T-helper 22 cell (primary cell): ENCODE measurements around the gene CHL1.

ENCODE experiments used
- DNase-seq: peaks from one replicate; pipeline ENCODE4 v3.0.0-alpha.2; 2020; ENCODE audit warnings: low read depth

The CHL1 gene

DNA sequence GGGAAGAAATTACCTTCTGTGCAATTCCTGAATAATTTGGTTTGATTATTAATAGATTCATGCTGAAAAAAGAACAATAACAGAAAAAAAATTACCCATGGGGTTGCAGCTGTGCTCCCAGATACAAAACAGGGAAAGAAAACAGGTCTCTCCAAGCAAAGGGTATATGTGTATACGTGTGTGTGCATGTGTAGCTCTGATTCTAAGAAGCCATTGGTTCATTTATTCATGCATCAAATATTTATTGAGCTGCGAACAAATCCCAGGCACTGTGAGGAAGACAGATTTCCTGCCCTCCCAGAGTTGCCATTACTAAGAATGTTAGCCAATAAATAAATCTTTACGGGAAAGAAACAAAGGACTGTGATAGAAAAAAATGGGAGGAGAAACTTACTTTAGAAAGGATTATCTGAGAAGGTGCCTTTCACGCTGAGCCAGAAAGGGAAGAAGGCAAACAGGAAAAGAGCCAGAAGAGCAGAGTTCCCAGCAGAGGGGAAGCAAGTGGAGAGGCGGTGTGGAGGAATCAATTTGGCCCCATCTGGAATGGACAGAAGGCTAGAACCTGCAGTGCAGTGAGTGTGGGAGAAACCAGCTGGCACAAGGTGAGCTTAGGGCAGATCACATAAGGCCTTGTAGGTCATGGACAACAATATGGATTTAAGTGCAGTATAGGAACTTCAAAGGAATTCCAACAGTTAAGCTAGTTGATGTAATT, 20.7 kb downstream of the CHL1 start:
- DNase-seq: no peak

DNA sequence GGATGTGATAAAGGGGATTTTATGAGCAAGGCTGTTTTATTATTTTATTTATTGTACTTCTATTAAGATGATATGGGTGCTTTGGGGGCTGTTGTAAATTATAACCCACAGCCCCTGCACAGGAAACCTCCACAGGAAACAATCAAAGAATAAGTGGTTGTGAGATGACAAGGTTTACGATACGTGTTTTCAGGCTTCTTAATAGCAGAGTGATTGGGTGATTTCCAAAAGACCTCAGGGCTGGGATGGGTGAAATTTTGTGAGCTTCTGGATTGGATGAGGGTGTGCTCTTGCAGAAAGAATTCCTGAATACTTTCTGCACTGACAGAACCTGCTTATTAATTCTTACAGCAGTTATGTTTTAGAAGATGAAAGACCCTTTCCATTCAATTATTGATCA, 21.4 kb downstream of the CHL1 start:
- DNase-seq: no peak

DNA sequence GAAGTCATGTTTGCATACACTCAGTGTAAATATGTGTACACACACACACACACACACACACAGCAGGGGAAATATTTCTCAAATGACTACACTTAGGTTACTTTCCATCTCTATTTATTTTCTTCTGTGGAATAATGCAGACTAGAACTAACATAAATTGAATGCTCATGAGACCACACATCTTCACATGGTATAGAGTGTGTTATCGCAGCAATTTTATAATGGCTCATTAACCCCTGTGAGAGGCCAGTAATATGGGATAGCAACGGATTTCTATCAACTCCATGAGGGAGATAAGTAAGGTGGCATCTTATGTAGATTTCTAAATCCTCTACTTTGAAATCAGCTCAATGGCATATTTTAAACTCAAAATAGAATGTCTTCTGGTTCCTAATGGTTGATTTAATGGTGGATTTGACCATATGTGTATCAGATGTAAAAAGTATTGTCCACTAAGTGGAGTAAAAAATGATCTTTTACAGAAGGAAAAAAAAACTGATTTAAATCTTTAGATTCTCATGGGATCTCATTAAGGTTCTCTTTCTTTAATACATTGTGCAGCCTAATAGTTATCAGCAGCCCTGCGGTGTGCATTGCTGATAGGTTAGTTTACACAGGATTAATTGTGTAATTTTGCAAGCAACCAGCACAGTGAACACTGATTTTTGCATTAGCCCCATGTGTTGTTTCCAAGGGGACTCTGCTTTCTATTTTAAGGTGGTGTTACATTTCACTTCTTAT, 32.0 kb downstream of the CHL1 start:
- no peak for DNase-seq

DNA sequence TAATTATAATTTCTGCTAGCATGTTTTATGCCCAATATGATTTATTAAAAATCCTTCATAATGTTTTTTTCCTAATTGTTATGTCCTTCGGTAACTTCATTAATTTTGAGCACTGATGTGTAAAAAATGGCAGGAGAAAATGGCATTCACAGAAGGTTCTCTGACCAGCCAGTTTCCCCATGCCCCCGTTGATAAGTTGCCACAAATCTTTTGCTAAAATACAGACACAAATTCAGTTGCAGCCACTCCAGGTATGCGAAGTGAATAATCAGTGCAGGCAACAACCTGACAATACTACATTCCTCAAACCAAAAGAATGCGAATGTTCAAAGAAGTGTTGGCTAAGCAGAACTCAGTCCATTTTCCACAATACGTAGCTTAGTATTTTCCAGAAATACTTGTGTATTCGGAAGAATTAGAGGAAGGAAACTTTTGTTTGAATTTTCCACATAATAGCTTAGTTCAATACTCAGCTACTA, 32.7 kb downstream of the CHL1 start:
- DNase-seq: no peak

DNA sequence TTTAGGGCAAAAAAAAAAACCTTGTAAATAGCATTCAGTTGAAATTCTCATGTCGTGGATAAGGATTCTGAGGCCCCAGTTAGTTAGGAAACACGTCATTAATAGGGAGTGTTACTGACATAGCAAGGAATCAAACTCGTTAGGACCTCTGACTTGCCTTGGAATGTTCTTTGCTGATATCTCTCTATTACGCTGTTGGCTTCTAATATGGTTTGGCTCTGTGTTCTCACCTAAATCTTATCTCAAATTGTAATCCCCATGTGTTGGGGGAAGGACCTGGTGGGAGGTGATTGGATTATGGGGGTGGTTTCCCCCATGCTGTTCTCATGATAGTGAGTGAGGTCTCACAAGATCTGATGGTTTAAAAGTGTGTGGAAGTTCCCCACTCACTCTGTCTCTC, 40.3 kb downstream of the CHL1 start:
- no peak for DNase-seq

DNA sequence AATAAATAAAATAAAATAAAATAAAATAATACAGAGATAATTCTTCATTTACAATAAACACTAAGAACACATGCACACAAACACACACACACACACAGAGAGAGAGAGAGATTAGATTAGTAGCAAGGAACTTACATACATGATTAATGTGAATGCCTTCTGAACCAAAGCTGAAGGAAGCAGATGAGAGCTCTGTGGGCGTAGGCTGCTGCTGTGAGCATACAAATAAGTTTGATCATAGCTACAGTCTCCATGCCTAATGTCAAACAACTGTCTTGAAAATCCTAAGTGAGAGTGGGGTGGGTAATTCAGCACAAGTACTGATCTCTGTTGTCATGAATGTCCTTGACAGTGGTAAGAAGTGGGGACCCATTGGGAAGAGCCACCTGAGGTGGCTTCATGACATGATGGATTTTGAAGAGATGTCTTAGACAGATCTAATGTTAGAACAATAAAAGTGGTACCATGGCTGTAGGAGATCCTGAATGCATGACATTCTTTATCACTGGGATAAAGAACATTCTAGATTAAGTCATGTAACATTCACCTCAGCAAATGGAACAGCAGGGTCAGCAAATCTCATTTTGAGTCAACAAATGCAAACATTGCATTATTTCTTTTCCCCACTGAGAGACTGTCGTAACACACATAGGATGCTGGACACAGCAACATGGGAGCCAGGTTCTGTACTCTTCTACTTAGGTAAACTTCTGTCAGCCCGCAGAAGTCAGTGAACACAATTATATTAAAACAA, 46.2 kb downstream of the CHL1 start:
- DNase-seq: no peak

DNA sequence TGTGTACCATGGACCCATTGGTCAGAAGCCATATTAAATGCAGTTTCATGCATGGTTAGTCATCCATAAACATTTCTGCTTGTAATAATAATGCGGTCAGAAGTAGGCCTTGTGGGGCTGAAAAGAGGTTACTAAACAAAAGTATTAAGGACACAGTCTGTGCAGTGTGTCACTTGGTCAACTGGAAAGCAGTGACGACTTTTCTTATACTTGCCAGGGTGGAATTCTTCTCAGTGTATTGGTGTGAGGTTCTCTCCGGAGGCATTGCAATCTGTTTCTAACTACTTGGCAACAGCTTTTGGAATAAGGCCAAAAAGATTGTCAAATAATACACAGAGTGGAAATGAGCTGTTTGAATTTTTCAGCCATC, 46.8 kb downstream of the CHL1 start:
- DNase-seq: no peak

DNA sequence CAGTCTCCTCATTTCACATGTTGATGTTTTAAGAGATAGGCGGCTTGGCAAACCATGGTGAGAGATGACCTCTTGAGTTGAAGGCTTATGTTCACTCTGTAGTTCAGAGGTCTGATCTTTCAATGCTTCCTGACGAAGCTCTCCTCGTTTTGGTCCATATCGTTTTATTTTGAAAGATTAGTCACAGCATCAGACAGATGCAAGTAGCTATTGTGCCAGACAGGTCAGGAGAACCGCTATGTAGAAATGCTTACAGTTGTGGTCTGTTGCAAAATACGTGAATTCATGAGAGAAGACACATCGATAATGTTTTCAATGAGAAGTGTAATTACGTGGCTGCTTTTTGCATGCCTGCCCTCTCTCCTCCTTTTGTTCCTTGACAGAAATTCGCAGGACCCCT, 47.5 kb downstream of the CHL1 start:
- no peak for DNase-seq

DNA sequence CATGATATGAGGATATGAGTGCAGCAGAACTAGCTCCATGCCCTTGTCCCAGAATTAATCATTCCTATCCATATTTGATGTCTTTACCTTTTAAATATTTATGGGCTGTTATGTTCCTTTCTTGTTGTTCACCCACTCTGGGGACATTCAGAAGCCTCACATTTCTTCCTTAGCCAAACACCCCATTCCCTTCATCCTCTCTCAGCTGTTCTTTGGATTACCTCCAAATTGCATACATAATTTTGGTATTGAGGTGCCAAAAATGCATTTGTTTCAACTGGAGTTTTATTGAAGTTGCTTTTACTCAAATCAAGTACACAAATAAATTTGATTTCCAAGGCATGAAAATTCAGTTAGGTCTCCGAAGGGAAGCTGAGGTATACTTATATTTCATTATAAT, 51.4 kb downstream of the CHL1 start:
- no peak for DNase-seq

DNA sequence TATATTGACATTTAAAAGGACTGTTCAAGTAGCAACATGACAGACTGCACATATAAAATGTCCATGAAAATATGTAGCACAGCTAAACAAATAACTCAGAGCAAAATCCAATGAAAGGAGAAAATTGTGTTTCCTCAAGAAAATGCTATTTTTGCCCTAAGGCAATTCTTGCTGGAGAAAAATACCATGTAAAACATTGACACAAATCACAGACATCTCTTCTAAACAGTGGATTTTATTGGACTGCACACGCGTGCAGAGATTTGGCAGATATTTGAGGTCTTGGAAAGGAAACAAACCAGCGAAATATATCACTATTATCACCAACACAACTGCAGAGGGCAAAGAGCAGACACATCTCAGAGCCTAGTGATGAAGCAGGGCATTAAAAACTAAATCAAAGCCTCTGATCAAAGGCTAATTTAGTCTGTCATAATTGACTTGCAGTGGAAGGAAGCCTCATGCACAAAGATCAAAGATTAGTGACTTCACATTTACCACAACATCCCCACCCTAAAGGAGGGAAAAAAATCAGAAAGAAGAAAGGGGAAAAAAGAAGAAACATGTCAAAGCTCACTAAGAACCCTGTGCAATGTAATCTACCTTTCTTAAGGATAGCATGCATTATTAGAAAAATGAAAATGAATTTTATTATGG, 52.4 kb downstream of the CHL1 start:
- DNase-seq: no peak

DNA sequence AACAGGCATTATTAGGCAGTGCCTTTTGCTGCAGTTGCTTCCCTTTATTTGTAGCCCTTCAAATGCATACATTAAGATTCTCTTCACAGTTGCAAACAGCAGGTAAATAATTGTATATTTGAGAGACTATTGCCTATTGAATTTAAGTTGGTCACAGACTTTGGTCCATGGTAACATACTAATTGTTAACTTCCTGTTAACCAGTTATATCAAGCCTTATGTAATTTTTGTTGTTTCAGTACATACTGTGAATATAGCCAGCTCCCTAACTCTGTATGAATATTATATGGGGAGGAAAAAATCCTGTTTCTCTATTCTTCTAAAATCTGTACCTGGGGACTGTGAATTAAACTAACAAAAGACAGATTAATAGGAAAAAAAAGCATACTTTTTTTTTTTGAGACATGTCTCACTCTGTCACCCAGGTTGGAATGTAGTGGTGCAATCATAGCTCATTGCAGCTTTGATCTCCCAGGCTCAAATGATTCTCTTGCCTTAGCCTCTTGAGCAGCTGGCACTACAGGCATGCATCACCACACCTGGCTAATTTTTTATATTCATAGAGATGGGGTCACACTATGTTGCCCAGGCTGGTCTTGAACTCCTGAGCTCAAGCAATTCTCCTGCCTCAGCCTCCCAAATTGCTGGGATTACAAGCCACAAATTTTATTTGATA, 53.2 kb downstream of the CHL1 start:
- DNase-seq: no peak

DNA sequence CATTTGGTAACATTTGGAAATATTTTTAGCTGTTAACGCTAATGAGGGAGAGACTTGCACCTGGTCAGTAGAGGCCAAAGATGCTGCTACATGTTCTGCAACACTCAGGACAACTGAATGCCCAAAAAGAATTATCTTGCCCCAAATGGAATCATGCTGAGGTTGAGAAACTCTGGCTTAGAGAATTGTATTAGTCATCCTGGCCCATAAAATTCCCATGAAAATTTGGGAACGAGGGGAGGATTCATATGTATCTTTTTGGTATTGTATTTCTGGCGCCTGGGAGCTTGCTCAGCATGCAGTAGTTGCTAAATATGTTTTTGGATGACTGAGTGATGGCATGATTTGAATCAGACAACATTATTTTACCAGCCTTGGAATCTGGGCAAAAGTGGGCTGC, 59.9 kb downstream of the CHL1 start:
- DNase-seq: no peak

DNA sequence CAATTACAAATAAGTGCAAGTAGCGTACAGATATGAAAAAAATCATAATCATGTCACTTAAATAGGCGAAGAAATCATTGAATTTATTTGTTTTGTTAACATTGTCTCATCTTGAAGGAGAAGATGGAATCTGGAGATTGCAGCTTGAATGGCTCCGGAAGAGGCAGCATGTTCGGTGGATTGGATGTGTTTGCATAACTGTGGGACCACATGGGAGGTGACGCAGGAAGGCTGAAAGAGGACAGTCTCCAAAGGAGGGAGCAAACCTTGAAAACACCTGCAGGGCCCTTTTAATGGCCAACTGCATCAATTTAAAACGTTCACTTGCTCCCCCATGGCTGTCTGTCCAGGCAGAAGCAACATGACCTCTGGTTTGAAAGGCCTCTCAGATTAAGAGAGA, 61.3 kb downstream of the CHL1 start:
- DNase-seq: no peak

DNA sequence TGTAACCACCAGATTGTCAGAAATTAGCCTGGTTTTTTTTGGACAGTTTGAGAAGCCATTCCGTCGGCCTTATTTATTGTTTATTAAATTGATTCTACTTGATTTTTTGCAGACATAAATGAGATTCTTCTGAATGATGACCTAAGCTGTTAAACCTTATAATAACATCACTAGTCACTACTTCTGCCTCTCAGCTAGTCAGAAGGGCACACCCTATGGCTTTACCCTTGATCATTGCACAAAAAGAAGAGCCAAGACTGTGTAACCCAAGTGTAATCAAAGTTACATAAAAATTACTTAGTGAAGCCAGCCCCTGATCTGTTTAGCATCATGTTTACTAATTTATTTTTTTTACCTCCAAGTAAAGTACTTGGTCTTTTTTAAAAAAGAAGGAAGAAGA, 64.3 kb downstream of the CHL1 start:
- no peak for DNase-seq

DNA sequence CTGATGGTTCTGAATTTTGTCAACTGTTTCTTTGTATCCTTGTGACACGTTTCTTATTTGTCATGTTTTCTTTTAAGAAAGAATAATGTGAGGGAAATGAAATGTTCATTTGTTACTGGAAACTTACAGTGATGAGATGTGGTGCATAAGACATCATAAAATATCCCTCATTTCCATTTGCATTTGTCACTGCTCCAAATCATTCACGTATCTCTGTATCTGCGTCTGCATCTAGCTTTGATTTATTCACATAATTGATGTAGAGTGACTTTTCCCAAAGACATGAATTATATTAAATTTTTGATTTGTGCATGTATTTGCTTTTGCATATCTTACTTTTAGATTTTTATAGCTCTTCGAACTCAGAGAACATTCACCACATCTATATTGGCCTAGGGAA, 66.8 kb downstream of the CHL1 start:
- DNase-seq: no peak

DNA sequence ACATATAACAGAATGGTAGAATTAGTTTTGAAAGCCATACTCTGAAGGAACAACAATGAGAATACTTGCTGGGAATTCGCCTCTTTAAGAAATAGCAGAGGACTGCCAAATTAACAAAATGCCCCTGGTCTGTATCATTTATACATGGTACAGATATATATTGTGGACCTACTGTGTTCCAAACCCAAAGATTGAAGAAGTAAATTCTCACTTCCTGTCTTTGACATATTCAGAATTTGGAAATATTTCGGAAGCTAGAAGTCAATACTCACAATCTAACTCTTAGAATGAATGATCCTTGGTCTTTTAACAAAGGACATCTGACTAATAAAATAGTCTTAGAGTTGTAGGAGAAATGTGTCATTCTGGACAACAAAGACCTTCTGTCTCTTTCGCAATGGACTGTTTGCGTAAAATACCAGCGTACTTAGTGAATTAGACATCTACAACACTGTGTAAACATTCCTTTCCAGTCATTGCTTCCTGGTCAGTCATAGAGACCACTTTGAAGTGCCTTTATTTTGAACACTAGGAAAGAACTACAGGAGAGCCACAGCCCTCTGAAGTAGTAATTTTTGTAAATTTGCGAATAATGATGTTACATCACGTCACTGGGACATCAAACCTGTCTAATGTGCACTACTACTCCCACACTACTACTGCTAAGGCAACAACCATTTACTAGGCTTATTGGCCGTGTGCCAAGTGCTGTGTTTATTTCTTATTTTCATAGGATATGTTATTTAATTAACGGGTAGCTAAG, 68.0 kb downstream of the CHL1 start:
- DNase-seq: no peak

DNA sequence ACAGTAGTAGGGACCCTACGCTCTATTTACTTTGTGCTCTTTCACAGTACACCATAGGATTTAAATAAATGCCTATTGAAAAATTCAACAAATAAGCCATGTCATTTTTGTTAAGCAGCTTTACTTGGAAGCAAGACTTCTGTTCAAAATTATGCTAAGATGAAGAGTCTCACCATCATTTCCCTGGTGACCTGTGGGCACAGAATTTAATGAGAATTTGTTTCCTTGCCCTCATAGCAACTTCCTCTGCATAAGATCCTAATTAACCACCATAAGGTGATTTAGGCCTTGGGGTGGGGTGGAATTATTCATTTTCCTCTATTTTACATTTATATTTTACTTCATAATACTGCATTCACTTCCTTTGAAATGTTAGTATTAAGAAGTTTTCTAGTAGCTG, 70.5 kb downstream of the CHL1 start:
- no peak for DNase-seq

DNA sequence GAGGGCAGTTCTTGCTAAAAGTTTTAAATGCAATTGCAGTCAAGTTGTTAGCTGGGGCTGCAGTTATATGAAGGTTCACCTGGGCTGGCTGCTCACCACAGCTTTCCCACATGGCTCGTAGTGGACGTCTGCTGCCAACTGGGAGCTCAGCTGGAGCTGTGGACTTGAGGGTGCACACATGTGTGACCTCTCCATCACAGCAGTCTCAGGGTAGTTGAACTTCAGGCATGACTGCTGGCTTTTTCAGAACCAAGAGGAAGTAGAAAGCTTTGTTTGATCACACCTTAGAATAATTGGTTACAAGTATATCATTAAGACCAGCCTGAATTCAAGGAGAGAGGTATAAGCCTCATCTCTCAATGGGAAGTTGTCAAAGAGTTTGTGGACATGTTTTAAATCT, 74.1 kb downstream of the CHL1 start:
- DNase-seq: no peak

DNA sequence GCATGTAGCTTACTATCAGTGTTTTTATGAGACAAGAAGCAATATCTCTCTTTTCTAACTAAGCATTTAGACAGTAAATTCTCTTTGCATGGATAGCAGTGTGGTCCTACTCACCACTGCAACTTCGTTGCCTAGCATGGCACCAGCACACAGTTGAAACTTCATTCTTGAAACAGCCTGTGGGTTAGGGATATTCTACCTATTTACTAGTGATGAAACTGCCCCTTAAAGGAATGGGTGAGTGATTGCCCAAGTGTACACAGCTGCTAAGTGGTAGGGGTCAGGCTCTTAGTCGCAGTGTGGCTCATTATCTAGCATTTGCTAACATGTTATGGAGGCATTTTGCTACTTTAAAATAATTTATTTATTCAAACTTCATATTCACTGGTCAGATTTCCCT, 78.4 kb downstream of the CHL1 start:
- no peak for DNase-seq

DNA sequence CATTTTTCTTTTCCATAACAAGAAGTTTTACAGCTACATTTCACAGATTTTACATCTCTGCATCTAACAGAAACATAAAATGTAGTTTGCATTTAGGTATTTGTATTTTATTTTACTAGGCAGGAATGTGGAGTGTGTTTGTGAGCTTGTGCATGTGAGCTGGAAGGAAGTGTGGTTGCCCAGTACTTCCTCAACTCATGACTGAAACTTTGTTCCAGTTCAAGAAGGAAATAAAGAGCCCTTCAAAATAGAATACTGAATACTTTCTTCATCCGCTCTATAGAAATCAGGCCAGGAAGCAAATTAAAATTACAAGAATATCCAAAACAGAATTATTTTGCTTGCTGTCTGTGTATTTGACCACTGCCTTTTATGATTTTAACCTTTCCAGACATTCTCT, 81.3 kb downstream of the CHL1 start:
- DNase-seq: no peak
